GM13977 (cell line): Measurements from ENCODE around the gene OTUD7B.
"Not testable (repeated sequence)": the region's sequence is repeated elsewhere in the genome, so short reads cannot be mapped to it uniquely, and the experiment has no call there.

ENCODE experiments used
- DNase-seq: peaks from one replicate; pipeline ENCODE4 v3.0.0; 2012; ENCODE audit warnings: low spot score
- CTCF ChIP-seq: IDR thresholded peaks from 2 replicates; pipeline ENCODE4 v1.5.1; 2012; ENCODE audit warnings: mild to moderate bottlenecking, control low read depth; ENCODE audit not compliant: insufficient read depth; ENCODE audit errors: extremely low read depth, missing control alignments
- in situ Hi-C: fragments of 300-500 bp; cut with MboI; formaldehyde crosslinking; loops from one replicate; pipeline ENCODE4 v1.12.0; 2022; ENCODE audit warnings: low sequenced_read_pairs, low pct_unique_long_range_greater_than_20kb, mixed read lengths, inconsistent platforms; ENCODE audit not compliant: unreplicated experiment

The OTUD7B gene

DNA sequence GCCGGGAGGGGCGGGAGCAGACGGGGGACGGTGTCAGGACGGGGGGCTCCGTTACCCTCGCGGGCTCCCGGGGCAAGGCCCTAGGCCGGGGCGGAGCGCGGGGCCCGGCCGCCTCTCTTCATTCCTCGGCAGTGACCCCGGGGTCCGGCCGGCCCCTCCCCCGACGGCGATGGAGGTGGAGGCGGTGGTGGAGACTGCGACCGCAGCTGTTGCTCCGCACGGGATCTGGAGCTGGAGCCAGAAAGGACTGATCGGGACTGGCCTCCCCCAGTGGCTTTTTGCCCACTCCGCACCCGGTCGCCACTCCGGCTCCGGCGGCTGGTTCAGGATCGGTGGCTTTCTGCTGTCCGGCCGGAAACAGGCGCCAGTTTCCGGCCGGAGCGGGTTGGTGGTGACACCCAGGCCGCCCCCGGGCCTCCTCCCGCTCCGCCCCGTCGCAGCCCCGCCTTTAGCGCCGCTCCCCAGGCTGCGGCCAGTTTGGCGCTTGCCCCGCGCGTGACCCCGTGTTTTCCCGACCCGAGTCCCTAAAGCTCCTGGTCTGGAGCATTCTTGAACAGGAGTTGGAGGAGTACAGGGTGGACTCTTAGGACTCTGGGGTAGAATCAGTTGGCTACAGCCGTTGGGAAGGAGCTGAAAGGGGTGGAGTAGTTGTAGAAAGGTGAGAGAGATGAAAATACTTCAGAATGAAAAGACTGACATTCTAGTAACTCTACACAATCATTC, at the start of gene OTUD7B:
Gene OTUD7B (minus strand): TSS at position 334 of the 723 bp plus-strand sequence. CDS start 33,216 bp downstream, outside the sequence.
- TF ChIP-seq CTCF: peak; percentile 16
- DNase-seq: peak; percentile 86
- in situ Hi-C loops: no loop called here

- TF ChIP-seq CTCF: no peak
- no peak for DNase-seq
- in situ Hi-C loops: no loop called here
Measured at GRCh38 chr1:150060260-150060659, 49.7 kb upstream of the OTUD7B start.

GRCh38 chr1:150056407-150056806, 45.9 kb upstream of the OTUD7B start:
- in situ Hi-C loops: no loop called here

DNA sequence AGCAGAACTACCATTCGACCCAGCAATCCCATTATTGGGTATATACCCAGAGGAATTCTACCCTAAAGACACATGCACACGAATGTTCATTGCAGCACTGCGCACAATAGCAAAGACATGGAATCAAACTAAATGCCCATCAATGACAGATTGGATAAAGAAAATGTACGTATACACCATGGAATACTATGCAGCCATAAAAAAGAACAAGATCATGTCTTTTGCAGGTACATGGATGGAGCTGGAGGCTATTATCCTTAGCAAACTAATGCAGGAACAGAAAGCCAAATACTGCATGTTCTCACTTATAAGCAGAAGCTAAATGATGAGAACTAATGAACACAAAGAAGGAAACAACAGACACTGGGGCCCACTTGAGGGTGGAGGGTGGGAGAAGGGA, 45.0 kb upstream of the OTUD7B start:
- in situ Hi-C loops, DNase-seq: not testable (repeated sequence)

More at GRCh38 chr1:150056407-150056806, 45.9 kb upstream of the OTUD7B start:
- TF ChIP-seq CTCF: no peak
- DNase-seq: no peak

- TF ChIP-seq CTCF: no peak
- in situ Hi-C loops: no loop called here
- DNase-seq: no peak
Measured at GRCh38 chr1:150053926-150054325, 43.4 kb upstream of the OTUD7B start.

GRCh38 chr1:150051905-150052412, 41.4 kb upstream of the OTUD7B start:
- in situ Hi-C loops, DNase-seq: not testable (repeated sequence)

DNA sequence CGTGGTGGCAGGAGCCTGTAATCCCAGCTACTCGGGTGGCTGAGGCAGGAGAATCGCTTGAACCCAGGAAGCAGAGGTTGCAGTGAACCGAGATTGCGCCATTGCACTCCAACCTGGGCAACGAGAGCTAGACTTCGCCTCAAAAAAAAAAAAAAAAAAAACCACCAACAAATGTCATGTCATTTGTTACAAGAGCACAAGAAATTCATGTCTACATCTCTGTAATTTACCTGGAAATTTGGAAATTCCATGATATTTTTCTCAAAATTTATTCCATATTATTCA, 40.5 kb upstream of the OTUD7B start:
- DNase-seq: no peak
- in situ Hi-C loops: no loop called here
- TF ChIP-seq CTCF: no peak
